Chondrocyte (in vitro differentiated cells): Measurements from ENCODE around the gene SPAG5. TPM values are rescaled to one million over a fixed set of nuclear protein-coding genes. Genes with fewer than 3 reads are reported as not detected.

Experiments used
- DNase-seq: peaks from one replicate; pipeline ENCODE4 v3.0.0; 2021; ENCODE audit warnings: mixed read lengths, low spot score
- H3K27ac Mint-ChIP-seq: one replicate; pipeline ENCODE4 v1.8.0; 2021; ENCODE audit warnings: mild to moderate bottlenecking, moderate library complexity, mixed read lengths; ENCODE audit not compliant: unreplicated experiment
- H3K27me3 Mint-ChIP-seq: 2 replicates; pipeline ENCODE4 v1.8.0; 2021; ENCODE audit warnings: low read depth, mixed read lengths
- H3K36me3 Mint-ChIP-seq: 2 replicates; pipeline ENCODE4 v1.8.0; 2021; ENCODE audit warnings: low read depth, mixed read lengths
- H3K4me1 Mint-ChIP-seq: 2 replicates; pipeline ENCODE4 v1.8.0; 2021; ENCODE audit warnings: low read depth, mild to moderate bottlenecking, mixed read lengths
- H3K4me3 Mint-ChIP-seq: one replicate; pipeline ENCODE4 v1.8.0; 2021; ENCODE audit warnings: mild to moderate bottlenecking, moderate library complexity, mixed read lengths; ENCODE audit not compliant: unreplicated experiment
- H3K9me3 Mint-ChIP-seq: 2 replicates; pipeline ENCODE4 v1.8.0; 2021; ENCODE audit warnings: low read depth, mixed read lengths
- CTCF ChIP-seq: fragments of 200-600 bp; sonication (generic); IDR thresholded peaks from 2 replicates; pipeline ENCODE4 v1.5.0; 2021; ENCODE audit warnings: antibody characterized with exemption, mild to moderate bottlenecking, moderate library complexity
- total RNA-seq: library from RNA; stranded (reverse); gene quantifications from 3 replicates; pipeline ENCODE4 v1.2.1, GENCODE V29; 2021

The SPAG5 gene
- total RNA-seq, 1 donor from 2014 or later: 12.9 TPM

- Mint-ChIP-seq H3K4me3 (no peak overlapping the region), H3K27ac (no peak overlapping the region), H3K27me3 (peaks cover 10% of the 10 kb centered on the region)
Measured at GRCh38 chr17:28534740-28535375, 64.0 kb downstream of the SPAG5 start.

GRCh38 chr17:28533091-28533807 lies 65.6 kb downstream of the SPAG5 start:
- H3K27me3 Mint-ChIP-seq: peaks cover 10% of the 10 kb centered on the region
- no peak for TF ChIP-seq CTCF
- DNase-seq: no peak

More at GRCh38 chr17:28534740-28535375, 64.0 kb downstream of the SPAG5 start:
- DNase-seq: no peak
- no peaks in the 10 kb centered on the region for H3K9me3 Mint-ChIP-seq
- no peaks in the 10 kb centered on the region for H3K36me3 Mint-ChIP-seq
- H3K4me1 Mint-ChIP-seq: peaks cover 3% of the 10 kb centered on the region
- TF ChIP-seq CTCF: no peak

DNA sequence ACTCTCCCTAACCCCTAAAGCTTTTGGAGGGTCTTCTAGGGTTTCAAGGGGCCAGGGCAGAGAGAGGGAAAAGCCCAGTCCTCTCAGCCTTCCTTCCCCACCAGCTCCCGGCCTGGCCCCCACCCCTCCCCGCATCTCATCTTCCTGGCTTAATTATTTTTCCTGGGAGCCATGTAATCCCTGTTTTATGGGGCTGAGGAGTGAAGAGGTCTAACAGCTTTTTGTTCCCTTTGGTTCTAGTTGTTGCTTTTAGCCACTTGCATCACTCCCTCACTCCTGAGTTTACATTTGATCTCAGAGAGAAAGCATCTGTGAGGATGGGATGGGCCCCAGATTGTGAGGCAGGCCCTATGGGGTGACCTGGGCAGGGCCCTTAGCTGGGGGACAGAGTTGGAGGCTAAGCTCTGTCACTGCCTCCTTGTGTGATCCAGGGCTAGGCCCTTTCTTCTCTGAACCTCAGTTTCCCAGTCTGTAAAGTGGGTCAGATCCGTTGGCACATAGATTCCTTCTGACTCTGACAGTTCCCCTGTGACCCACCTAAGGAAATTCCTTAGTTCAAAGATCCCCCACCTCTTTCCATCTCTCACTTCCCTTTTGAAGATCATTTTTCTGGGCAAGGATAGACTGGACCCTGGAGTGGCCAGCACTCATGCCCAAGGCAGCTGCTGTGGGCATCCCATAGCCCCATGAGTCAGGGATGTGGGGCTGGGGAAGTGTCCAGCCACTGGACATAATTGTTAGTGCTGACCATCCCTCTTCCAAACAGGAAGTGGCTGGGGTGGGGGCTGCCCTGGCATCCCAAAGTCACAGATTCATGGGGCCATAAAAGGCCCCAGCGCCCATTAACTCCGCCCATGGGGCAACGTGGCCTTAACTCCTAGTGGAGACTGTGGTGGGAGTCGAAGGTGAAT lies 66.5 kb downstream of the SPAG5 start:
- Mint-ChIP-seq H3K27me3 (peaks cover 4% of the 10 kb centered on the region), H3K27ac (no peak overlapping the region), H3K9me3 (no peaks in the 10 kb centered on the region), H3K4me3 (no peak overlapping the region), H3K36me3 (no peaks in the 10 kb centered on the region), H3K4me1 (peaks cover 11% of the 10 kb centered on the region)
- TF ChIP-seq CTCF: no peak
- no peak for DNase-seq

More at GRCh38 chr17:28533091-28533807, 65.6 kb downstream of the SPAG5 start:
- H3K27ac Mint-ChIP-seq: no peak overlapping the region
- no peaks in the 10 kb centered on the region for H3K36me3 Mint-ChIP-seq
- H3K4me3 Mint-ChIP-seq: no peak overlapping the region
- no peaks in the 10 kb centered on the region for H3K9me3 Mint-ChIP-seq
- peaks cover 6% of the 10 kb centered on the region for H3K4me1 Mint-ChIP-seq

GRCh38 chr17:28530926-28531325 lies 67.9 kb downstream of the SPAG5 start:
- H3K4me3 Mint-ChIP-seq: no peak overlapping the region
- H3K27me3 Mint-ChIP-seq: peaks cover 3% of the 10 kb centered on the region
- H3K27ac Mint-ChIP-seq: no peak overlapping the region

More at GRCh38 chr17:28530926-28531325, 67.9 kb downstream of the SPAG5 start:
- Mint-ChIP-seq H3K36me3 (no peaks in the 10 kb centered on the region), H3K9me3 (no peaks in the 10 kb centered on the region), H3K4me1 (peaks cover 20% of the 10 kb centered on the region)
- TF ChIP-seq CTCF: no peak
- DNase-seq: no peak
